NCI-H69 (cell line): ENCODE data around the gene TMEM255B.
"Not testable (repeated sequence)": the region's sequence is repeated elsewhere in the genome, so short reads cannot be mapped to it uniquely, and the experiment has no call there.

ENCODE experiments used
- DNase-seq: peaks from one replicate; lab custom pipeline; 2025; lab: John Stamatoyannopoulos, UW

Gene TMEM255B

GRCh38 chr13:113749507-113749906 lies 9.5 kb upstream of the TMEM255B start:
- DNase-seq, result no peak

- DNase-seq, result no peak
Observed at GRCh38 chr13:113749967-113750366, 9.1 kb upstream of the TMEM255B start.

- DNase-seq, result no peak
Observed at GRCh38 chr13:113750554-113751399, 8.2 kb upstream of the TMEM255B start.

GRCh38 chr13:113751491-113751890 lies 7.5 kb upstream of the TMEM255B start:
- no peak for DNase-seq

- not testable (repeated sequence) for DNase-seq
Observed at GRCh38 chr13:113752211-113752986, 6.6 kb upstream of the TMEM255B start.

GRCh38 chr13:113753171-113753570 lies 5.9 kb upstream of the TMEM255B start:
- DNase-seq, result no peak

GRCh38 chr13:113754242-113754641 lies 4.8 kb upstream of the TMEM255B start:
- no peak for DNase-seq

GRCh38 chr13:113754691-113755090 lies 4.3 kb upstream of the TMEM255B start:
- no peak for DNase-seq

GRCh38 chr13:113756441-113757097 lies 2.5 kb upstream of the TMEM255B start:
- DNase-seq, result no peak

- DNase-seq, result peak; percentile 56
Observed at GRCh38 chr13:113759525-113760137, 605 bp downstream of the TMEM255B start.

- DNase-seq, result no peak
Observed at GRCh38 chr13:113761136-113761535, 2.1 kb downstream of the TMEM255B start.

- DNase-seq, result no peak
Observed at GRCh38 chr13:113762075-113762474, 3.0 kb downstream of the TMEM255B start.

- no peak for DNase-seq
Observed at GRCh38 chr13:113762538-113762937, 3.5 kb downstream of the TMEM255B start.

GRCh38 chr13:113763254-113763653 lies 4.2 kb downstream of the TMEM255B start:
- DNase-seq, result no peak

GRCh38 chr13:113763961-113764792 lies 5.2 kb downstream of the TMEM255B start:
- no peak for DNase-seq

GRCh38 chr13:113764793-113765563 lies 6.0 kb downstream of the TMEM255B start:
- no peak for DNase-seq

GRCh38 chr13:113765564-113765910 lies 6.5 kb downstream of the TMEM255B start:
- DNase-seq, result peak; percentile 48

GRCh38 chr13:113766035-113766800 lies 7.2 kb downstream of the TMEM255B start:
- DNase-seq, result no peak

- no peak for DNase-seq
Observed at GRCh38 chr13:113767366-113767765, 8.3 kb downstream of the TMEM255B start.
